Coronary artery (tissue), 2 donors: Measurements from ENCODE around the gene SF3B2.
"Not testable (repeated sequence)": the region's sequence is repeated elsewhere in the genome, so short reads cannot be mapped to it uniquely, and the experiment has no call there.

ENCODE experiments used
- DNase-seq: peaks from one replicate; pipeline ENCODE4 v3.0.0-alpha.2; 2017; ENCODE audit warnings: low spot score
- H3K27ac ChIP-seq, 2 donors: fragments of 200-600 bp; sonication (generic); one replicate each; pipeline ENCODE4 v1.5.1; 2016 to 2019
- H3K4me3 ChIP-seq: fragments of 200-600 bp; sonication (generic); 2 replicates; pipeline ENCODE4 v1.5.1; 2016; ENCODE audit warnings: mild to moderate bottlenecking, moderate library complexity
- CTCF ChIP-seq: fragments of 200-600 bp; sonication (generic); IDR thresholded peaks from one replicate; pipeline ENCODE4 v1.5.1; 2019; ENCODE audit warnings: antibody characterized with exemption

Gene SF3B2

DNA sequence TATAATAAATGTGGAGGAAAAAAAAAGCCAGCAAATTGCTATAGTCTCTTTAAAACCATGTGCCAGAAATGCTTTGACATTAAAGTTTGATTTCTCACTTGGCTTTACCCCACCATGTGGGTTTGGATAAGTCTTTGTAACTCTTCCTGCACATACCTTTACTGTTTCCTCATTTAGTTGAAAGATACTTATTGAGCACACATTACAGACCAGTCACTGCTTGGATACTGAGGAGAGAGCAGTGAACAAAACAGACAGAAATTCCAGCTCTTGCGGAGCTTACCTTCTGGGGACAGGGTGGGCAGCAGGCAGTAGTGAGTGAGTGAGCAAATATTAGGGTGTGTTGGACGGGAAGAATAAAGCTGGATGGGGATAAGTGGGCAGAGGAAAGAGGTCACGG lies 31.6 kb downstream of the SF3B2 start:
- no peak for DNase-seq
- no peak for TF ChIP-seq CTCF
- H3K4me3 ChIP-seq, result no peak overlapping the region
- H3K27ac ChIP-seq, result peak overlapping the region in 1 of 2 donors; percentile 18

- no peak for DNase-seq
- no peak for TF ChIP-seq CTCF
These were observed 32.8 kb downstream of the SF3B2 start for GRCh38 chr11:66084821-66085475.

DNA sequence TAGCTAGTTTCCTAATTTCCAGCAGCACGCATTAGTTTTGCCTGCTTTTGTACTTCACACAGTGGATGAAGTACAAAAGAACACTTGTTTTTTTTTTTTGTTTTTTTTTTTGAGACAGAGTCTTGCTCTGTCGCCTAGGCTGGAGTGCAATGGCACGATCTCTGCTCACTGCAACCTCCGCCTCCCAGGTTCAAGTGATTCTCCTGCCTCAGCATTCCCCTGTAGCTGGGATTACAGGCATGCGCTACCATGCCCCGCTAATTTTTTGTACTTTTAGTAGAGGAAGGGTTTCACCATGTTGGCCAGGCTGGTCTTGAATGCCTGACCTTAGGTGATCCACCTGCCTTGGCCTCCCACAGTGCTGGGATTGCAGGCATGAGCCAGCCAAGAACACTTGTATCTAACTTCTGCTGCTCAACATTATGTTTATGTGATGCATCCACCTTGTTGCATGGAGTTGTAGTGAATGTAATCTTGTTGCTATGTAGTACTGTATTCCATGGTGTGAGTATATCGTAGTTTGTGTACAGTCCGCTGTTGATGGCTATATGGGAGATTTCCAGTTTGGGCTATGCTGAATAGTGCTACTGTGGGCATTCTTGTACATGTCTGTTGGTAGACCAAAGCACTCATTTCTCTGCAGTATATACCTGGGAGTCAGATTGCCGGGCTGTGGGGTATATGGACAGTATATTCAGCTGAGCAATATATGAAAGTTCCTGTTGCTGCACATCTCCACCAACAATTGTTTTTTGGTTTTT lies 35.2 kb downstream of the SF3B2 start:
- DNase-seq, result no peak
- no peak for TF ChIP-seq CTCF
- H3K27ac ChIP-seq, result no peak overlapping the region
- H3K4me3 ChIP-seq, result no peak overlapping the region

More at GRCh38 chr11:66084821-66085475, 32.8 kb downstream of the SF3B2 start:
- Histone ChIP-seq H3K4me3 (no peak overlapping the region), H3K27ac (no peak overlapping the region)

DNA sequence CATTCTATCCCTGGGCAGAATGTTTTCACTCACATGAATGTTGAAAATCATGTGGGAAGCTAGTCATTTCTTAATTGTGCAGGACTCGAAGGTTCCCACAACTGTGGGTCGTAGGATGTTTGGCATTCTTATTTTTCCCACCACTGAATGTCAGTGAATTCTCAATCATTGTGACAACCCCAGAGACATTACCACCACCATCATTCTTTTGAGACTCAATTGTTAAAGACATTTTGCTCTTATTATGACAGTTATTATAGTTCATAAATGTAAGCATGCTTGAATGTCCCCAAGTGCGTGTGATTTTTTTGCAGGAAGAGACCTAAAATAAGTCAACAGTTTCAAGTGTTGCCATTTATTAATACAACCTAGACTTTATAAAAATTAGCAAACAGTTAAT lies 36.9 kb downstream of the SF3B2 start:
- H3K4me3 ChIP-seq, result no peak overlapping the region
- no peak for DNase-seq
- no peak overlapping the region for H3K27ac ChIP-seq
- TF ChIP-seq CTCF, result no peak

- no peak for DNase-seq
- Histone ChIP-seq H3K27ac (no peak overlapping the region), H3K4me3 (no peak overlapping the region)
- no peak for TF ChIP-seq CTCF
These were observed 38.1 kb downstream of the SF3B2 start for GRCh38 chr11:66090288-66090687.

- not testable (repeated sequence) for DNase-seq, H3K27ac ChIP-seq, H3K4me3 ChIP-seq
These were observed 40.0 kb downstream of the SF3B2 start for GRCh38 chr11:66092125-66092524.

DNA sequence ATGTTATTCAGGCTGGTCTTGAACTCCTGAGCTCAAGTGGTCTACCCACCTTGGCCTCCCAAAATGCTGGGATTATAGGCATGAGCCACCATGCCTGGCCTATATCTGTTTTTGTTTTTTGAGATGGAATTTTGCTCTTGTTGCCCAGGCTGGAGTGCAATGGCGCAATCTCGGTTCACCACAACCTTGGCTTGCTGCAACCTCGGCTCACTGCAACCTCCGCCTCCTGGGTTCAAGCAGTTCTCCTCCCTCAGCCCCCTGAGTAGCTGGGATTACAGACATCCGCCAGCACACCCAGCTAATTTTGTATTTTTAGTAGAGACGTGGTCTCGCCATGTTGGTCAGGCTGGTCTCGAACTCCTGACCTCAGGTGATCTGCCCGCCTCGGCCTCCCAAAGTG lies 47.6 kb downstream of the SF3B2 start:
- H3K27ac ChIP-seq, H3K4me3 ChIP-seq, DNase-seq: not testable (repeated sequence)
